Mucosa of rectum (tissue), 2 donors: ENCODE results near the gene RNPS1.

Source experiments
- H3K27ac ChIP-seq, 2 donors: one replicate each; pipeline ENCODE4 v1.7.0; 2013; ENCODE audit warnings: inconsistent platforms in 2 of 2, low read depth in 2 of 2, low read length in 2 of 2
- H3K27me3 ChIP-seq, 2 donors: one replicate each; pipeline ENCODE4 v1.7.0; 2013; ENCODE audit warnings: low read length in 2 of 2; ENCODE audit not compliant: control insufficient read depth in 2 of 2, insufficient read depth in 2 of 2
- H3K36me3 ChIP-seq, 2 donors: one replicate each; pipeline ENCODE4 v1.7.0; 2013; ENCODE audit warnings: low read length in 2 of 2; ENCODE audit not compliant: control insufficient read depth in 2 of 2, insufficient read depth in 2 of 2
- H3K4me1 ChIP-seq, 2 donors: one replicate each; pipeline ENCODE4 v1.7.0; 2013; ENCODE audit warnings: low read length in 2 of 2, mild to moderate bottlenecking in 1 of 2; ENCODE audit not compliant: control insufficient read depth in 2 of 2, insufficient read depth in 2 of 2
- H3K4me3 ChIP-seq, 2 donors: one replicate each; pipeline ENCODE4 v1.7.0; 2013; ENCODE audit warnings: low read length in 2 of 2
- H3K9ac ChIP-seq, 2 donors: one replicate each; pipeline ENCODE4 v1.7.0; 2013; ENCODE audit warnings: low read length in 2 of 2, low read depth in 1 of 2, mild to moderate bottlenecking in 1 of 2
- H3K9me3 ChIP-seq, 2 donors: one replicate each; pipeline ENCODE4 v1.7.0; 2013; ENCODE audit warnings: low read length in 2 of 2; ENCODE audit not compliant: control insufficient read depth in 2 of 2
- donor health status: healthy.
- donor health status: Normal muscosa, but diverticular disease.

RNPS1 gene

GRCh38 chr16:2267913-2268666 lies at the start of gene RNPS1:
Gene RNPS1, minus strand, starts transcription at chr16:2268126. Its CDS starts 3,483 bp downstream, at chr16:2264643.
- H3K4me1 ChIP-seq = peaks cover 12 to 14% of the 10 kb centered on the region in 2 donors
- H3K36me3 ChIP-seq = peaks cover 4 to 13% of the 10 kb centered on the region in 2 donors
- H3K9ac ChIP-seq = peak within 1 kb of the TSS; percentile 93
- H3K27ac ChIP-seq = peak within 1 kb of the TSS; percentile 99
- no peaks in the 10 kb centered on the region for H3K27me3 ChIP-seq
- peak within 1 kb of the TSS; percentile 91 to 96 for H3K4me3 ChIP-seq
- H3K9me3 ChIP-seq = no peaks in the 10 kb centered on the region

- Histone ChIP-seq H3K4me1 (no peaks in the 10 kb centered on the region), H3K36me3 (peaks cover 0 to 3% of the 10 kb centered on the region in 2 donors), H3K9me3 (no peaks in the 10 kb centered on the region), H3K4me3 (no peak overlapping the region), H3K9ac (no peak overlapping the region), H3K27ac (no peak overlapping the region), H3K27me3 (no peaks in the 10 kb centered on the region)
These were observed 49.5 kb upstream of the RNPS1 start for GRCh38 chr16:2317231-2318020.

GRCh38 chr16:2308089-2308962 lies 40.4 kb upstream of the RNPS1 start:
- Histone ChIP-seq H3K27me3 (no peaks in the 10 kb centered on the region), H3K9me3 (no peaks in the 10 kb centered on the region), H3K36me3 (no peaks in the 10 kb centered on the region), H3K4me3 (no peak overlapping the region), H3K27ac (no peak overlapping the region), H3K9ac (no peak overlapping the region), H3K4me1 (no peaks in the 10 kb centered on the region)

GRCh38 chr16:2299915-2300192 lies 31.9 kb upstream of the RNPS1 start:
- no peaks in the 10 kb centered on the region for H3K36me3 ChIP-seq
- no peak overlapping the region for H3K9ac ChIP-seq

GRCh38 chr16:2299121-2299914 lies 31.4 kb upstream of the RNPS1 start:
- no peak overlapping the region for H3K9ac ChIP-seq
- H3K36me3 ChIP-seq = no peaks in the 10 kb centered on the region
- H3K27me3 ChIP-seq = no peaks in the 10 kb centered on the region
- no peaks in the 10 kb centered on the region for H3K9me3 ChIP-seq
- no peak overlapping the region for H3K4me3 ChIP-seq
- H3K4me1 ChIP-seq = no peaks in the 10 kb centered on the region
- H3K27ac ChIP-seq = no peak overlapping the region

More at GRCh38 chr16:2299915-2300192, 31.9 kb upstream of the RNPS1 start:
- Histone ChIP-seq H3K9me3 (no peaks in the 10 kb centered on the region), H3K4me1 (no peaks in the 10 kb centered on the region), H3K27ac (no peak overlapping the region), H3K4me3 (no peak overlapping the region), H3K27me3 (no peaks in the 10 kb centered on the region)

- H3K9me3 ChIP-seq = no peaks in the 10 kb centered on the region
- no peaks in the 10 kb centered on the region for H3K36me3 ChIP-seq
- no peaks in the 10 kb centered on the region for H3K27me3 ChIP-seq
- no peak overlapping the region for H3K9ac ChIP-seq
- H3K4me1 ChIP-seq = no peaks in the 10 kb centered on the region
- H3K27ac ChIP-seq = no peak overlapping the region
- no peak overlapping the region for H3K4me3 ChIP-seq
These were observed 30.7 kb upstream of the RNPS1 start for GRCh38 chr16:2298621-2299020.

- no peaks in the 10 kb centered on the region for H3K4me1 ChIP-seq
- no peaks in the 10 kb centered on the region for H3K27me3 ChIP-seq
- no peak overlapping the region for H3K9ac ChIP-seq
- H3K27ac ChIP-seq = no peak overlapping the region
- no peak overlapping the region for H3K4me3 ChIP-seq
- no peaks in the 10 kb centered on the region for H3K9me3 ChIP-seq
- no peaks in the 10 kb centered on the region for H3K36me3 ChIP-seq
These were observed 29.6 kb upstream of the RNPS1 start for GRCh38 chr16:2297506-2297860.

GRCh38 chr16:2296661-2297505 lies 29.0 kb upstream of the RNPS1 start:
- no peaks in the 10 kb centered on the region for H3K9me3 ChIP-seq
- no peaks in the 10 kb centered on the region for H3K27me3 ChIP-seq
- no peak overlapping the region for H3K27ac ChIP-seq
- no peaks in the 10 kb centered on the region for H3K4me1 ChIP-seq
- no peak overlapping the region for H3K4me3 ChIP-seq
- H3K36me3 ChIP-seq = no peaks in the 10 kb centered on the region
- no peak overlapping the region for H3K9ac ChIP-seq
